GDM1 (cell line): ENCODE data around the gene BHLHE23.
"Not testable (repeated sequence)": the region's sequence is repeated elsewhere in the genome, so short reads cannot be mapped to it uniquely, and the experiment has no call there.

ENCODE experiments used
- DNase-seq: peaks from one replicate; lab custom pipeline; 2025; lab: John Stamatoyannopoulos, UW

Gene BHLHE23

GRCh38 chr20:63043348-63044203 lies 36.8 kb upstream of the BHLHE23 start:
- DNase-seq: no peak

GRCh38 chr20:63042448-63043071 lies 35.8 kb upstream of the BHLHE23 start:
- DNase-seq: no peak

DNA sequence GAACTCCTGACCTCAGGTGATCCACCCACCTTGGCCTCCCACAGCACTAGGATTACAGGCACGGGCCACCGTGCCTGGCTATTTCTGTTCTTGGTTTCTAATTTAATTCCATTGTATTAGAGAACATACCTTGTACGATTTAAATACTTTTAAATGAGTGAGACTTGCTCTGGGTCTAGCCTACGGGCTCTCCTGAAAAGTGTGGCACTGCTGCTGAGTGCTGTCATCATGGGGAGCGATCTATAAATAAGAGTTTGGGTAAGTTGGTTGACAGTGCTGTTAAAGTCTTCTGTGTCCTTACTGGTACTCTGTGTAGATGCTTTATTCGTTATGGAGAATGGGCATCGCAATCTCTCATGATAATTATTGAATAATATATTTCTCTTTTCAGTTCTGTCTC lies 35.0 kb upstream of the BHLHE23 start:
- DNase-seq: no peak

GRCh38 chr20:63037669-63038268 lies 31.0 kb upstream of the BHLHE23 start:
- DNase-seq: no peak

- DNase-seq: no peak
Measured at GRCh38 chr20:63036291-63036690, 29.5 kb upstream of the BHLHE23 start.

DNA sequence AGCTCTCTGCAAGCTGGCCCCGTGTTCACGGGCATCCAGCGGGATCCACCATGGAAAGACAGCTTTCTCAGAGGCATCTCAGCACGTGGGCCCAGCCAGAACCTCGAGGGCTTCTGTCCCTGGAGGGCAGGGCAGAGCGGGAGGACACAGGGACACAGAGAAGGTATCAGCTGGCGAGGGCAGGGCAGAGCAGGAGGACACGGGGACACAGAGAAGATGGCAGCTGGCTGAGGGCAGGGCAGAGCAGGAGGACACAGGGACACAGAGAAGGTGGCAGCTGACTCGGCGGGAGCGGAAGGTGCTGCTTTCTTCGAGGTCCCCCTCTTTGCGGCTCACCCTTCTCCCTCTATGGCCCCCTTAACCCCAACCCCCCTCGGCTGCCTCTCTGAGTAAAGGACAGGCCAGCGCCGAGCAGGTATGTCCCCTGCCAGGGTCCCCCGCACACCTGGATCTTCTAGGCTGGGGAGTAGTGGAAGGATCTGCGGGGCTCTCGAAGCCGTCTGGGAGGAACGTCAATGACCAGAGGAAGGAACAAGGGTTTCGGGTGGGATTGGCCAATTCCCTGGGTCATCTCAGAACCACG lies 28.9 kb upstream of the BHLHE23 start:
- no peak for DNase-seq

GRCh38 chr20:63034710-63035602 lies 28.2 kb upstream of the BHLHE23 start:
- DNase-seq: not testable (repeated sequence)

DNA sequence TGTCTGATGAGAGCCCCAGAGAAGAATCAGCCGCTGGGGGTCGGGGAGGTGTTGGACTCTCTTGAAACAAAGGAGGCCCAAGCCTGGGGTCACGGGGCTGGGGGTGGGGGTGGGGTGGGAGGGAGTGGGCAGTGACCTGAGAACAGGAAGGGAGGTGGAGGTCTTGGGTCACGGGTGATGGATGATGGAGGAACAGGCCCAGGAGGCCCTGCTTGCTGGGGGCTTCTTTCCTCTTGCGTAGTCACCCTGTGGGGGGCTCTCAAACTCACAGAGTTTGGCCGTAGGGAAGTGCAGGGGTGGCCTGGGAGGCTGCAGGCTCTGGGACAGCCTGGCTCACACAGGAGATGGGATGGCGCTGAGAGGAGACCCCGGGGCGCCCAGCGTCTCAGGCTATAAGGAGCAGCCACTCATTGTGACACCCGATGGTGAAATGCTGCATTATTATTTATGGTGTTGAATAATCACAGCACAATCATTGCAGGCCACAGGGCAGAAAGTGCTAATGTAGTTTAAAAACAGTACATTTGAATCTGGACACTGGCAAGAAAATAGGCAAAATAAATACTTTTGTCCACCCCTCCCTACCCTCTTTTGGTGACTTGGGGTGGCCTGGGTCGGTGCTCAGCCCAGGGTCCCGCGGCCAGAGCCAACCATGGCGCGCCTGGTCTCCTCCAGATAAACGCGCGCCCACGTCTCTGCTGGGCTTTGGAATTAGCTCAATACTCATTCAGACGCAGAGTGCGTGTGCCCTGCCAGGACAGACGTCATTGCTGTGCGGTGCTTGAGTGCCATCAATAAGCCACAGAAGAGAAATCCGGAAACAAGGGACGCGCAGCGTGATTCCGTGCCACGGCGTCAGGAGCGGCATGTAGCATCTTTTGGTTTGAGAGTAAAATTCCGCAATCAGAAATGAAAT lies 27.3 kb upstream of the BHLHE23 start:
- DNase-seq: no peak

GRCh38 chr20:63032861-63033793 lies 26.4 kb upstream of the BHLHE23 start:
- peak; percentile 22 for DNase-seq

GRCh38 chr20:63032026-63032800 lies 25.4 kb upstream of the BHLHE23 start:
- no peak for DNase-seq

DNA sequence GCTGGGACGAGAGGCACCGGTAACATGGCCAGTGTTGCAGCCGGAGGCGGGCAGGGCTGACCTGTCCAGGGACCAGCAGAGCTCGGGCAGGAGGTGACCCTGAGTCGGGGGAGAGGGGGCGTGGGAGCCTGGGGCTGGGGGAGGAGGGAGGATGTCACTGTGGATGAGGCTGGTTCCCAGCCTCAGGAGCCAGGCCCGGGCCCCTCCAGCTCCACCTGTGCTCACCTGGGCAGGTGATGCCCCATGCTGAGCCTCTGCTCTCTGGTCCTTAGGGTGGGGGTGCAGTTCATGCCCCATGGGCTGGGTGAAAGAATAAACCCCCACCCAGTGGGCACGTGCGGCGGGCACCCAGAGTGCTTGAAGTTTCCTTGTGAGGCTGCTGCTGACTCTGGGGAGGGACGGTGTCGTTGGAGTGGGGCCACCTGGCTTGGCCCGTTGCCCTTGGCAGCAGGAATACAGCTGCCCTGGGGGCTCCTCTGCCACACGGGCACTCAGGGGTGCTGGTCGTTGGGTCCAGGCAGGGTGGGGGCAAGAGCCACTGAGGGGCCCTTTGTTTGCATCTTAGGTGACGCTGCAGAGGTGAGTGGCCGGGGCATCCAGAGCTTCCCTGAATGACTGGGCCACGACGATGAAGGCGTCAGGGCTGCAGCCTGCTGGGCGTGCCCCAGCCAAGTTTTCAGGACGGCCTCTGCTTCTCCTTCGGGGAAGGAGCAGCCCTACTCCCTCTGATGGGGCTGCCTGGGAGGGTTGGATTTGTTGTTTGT lies 24.7 kb upstream of the BHLHE23 start:
- DNase-seq: no peak

DNA sequence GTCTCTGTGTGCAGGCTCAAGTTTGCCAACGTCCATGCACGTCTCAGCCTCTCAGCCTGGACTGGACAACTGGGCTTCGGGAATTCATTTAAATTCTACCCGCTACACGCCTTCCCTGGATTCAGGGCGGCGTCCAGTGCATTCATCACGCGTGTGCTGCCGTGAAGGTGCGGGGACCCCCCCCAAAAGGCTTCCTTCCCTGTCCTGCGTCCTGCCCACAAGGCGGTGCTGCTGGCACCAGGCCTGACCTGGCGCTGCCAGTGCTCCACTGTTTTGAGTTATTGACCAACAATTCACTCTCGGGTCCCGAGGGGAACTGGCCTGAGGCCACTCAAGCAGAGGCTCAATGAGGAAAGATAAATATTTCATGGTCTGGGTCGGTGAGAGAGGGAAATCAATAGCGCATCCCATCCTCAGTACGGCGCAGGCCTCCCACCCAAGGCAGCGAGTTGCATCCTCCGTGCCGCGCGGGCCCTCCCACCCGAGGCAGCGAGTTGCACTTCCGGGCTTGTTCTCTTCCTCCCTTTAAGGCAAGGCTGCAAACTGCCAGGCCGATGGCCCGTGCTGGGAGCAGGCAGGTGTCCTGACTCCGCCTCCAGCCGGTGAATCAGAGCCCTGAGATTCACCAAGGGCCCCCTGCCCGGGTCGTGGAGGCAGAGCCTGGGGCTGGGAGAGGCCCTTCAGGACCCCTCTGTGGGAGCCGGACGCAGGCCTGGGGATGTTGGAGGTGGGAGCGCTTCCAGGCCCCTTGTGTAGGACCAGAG lies 22.8 kb upstream of the BHLHE23 start:
- DNase-seq: no peak

DNA sequence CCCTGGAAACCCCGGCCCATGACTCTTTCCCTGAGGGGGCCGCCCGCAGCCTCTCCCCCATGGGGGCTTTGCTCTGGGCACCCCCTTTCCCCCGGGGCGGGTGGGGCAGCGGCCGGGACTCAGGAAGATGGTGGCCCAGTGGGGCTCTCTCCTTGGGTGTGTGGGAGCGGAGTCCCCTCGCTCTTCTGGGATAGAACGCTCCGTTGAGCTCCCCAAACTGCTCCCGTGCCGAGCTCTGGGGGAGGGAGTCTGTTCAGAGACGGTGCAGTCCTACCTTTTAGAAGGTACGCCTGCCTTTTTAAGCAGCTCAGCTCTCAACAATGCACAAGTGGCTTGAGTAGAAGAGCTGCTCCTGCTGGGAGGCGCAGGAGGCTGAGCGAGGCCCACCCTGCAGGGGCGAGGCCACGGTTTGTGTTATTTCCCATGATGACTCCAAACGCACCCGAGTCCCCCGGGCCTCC lies 21.7 kb upstream of the BHLHE23 start:
- no peak for DNase-seq

GRCh38 chr20:63027922-63028389 lies 21.2 kb upstream of the BHLHE23 start:
- DNase-seq: no peak

DNA sequence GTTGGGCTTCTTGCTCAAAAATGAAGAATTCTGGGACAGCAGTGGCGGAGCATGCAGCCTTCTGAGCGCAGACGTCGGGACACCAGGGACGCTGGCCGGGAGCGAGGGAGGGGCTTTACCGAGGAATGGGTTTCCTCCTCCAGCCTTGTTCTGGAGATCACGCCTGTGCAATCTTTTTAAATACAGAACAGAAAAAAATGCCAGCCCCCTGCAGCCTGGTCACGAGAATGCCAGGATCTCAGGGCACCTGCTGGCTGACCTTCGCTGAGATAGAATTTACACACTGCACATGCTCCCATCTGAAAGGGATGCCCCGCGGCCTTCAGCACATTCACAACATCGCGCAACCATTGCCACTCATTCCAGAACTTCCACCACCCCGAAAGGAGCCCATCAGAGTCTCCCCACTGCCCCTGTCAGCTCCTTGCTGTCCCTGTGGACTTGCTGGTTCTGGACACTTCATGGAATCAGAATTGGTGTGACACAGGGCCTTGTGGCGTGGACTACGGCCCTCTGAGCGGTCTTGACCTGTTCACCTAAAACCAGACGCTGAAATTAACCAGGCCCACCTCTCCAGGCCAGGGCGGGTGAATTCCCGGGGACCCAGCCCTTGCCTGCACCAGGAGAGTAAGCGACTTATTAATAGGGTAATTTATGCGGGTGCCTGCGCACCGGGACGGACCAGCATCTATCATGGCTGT lies 20.6 kb upstream of the BHLHE23 start:
- no peak for DNase-seq

- DNase-seq: no peak
Measured at GRCh38 chr20:63026582-63027165, 19.9 kb upstream of the BHLHE23 start.
